ENCODE data around the gene NRG3.

The NRG3 gene

DNA sequence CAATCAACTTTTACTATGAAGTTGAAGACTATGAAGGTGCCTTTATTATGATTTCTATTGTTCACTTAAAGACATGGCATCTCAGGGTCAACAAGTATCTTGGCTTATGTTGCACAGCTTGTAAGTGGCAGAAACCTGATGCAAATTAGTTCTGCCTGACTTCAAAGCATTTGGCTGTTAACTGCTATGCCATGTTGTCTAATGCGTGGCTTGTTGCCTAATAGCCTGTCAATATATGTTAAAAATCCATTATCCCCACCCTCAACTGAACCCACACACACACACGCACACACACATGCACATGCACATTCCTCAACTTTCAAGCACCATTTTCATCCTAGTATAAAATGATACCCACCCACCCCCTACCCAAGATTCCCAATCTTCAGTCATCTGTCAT lies 217.1 kb downstream of the NRG3 start:
- no peak for DNase-seq (ENCODE audit: low read depth)
- no peak overlapping the region for H3K4me3 ChIP-seq (ENCODE audit: low read depth, low read length)
- TF ChIP-seq, protein P1, sequence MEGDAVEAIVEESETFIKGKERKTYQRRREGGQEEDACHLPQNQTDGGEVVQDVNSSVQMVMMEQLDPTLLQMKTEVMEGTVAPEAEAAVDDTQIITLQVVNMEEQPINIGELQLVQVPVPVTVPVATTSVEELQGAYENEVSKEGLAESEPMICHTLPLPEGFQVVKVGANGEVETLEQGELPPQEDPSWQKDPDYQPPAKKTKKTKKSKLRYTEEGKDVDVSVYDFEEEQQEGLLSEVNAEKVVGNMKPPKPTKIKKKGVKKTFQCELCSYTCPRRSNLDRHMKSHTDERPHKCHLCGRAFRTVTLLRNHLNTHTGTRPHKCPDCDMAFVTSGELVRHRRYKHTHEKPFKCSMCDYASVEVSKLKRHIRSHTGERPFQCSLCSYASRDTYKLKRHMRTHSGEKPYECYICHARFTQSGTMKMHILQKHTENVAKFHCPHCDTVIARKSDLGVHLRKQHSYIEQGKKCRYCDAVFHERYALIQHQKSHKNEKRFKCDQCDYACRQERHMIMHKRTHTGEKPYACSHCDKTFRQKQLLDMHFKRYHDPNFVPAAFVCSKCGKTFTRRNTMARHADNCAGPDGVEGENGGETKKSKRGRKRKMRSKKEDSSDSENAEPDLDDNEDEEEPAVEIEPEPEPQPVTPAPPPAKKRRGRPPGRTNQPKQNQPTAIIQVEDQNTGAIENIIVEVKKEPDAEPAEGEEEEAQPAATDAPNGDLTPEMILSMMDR (IDR thresholded peaks at IDR 0.05; ENCODE audit: insufficient read depth, low read depth, low read length, missing control alignments), result no peak

DNA sequence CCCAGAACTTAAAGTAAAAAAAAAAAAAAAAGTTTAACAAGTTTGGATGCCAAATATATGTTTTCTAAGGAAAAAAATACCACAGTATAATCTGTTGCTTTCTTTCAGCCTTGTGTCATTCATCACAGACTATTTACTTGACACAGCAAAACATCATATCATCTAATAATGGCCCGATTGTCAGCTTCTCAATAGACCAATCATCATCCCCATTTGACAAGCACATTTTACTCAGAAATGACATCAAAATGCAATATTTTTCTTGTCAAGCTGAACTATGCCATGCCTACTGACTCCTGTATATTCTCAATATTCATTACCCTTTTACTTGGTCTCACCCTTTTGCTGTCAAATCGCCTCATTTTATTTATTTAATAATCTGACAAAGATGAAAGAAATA lies 249.7 kb downstream of the NRG3 start:
- TF ChIP-seq, protein P1 (IDR thresholded peaks at IDR 0.05; ENCODE audit: insufficient read depth, low read depth, low read length, missing control alignments), result no peak
- no peak for DNase-seq (ENCODE audit: low read depth)
- H3K4me3 ChIP-seq (ENCODE audit: low read depth, low read length), result no peak overlapping the region

DNA sequence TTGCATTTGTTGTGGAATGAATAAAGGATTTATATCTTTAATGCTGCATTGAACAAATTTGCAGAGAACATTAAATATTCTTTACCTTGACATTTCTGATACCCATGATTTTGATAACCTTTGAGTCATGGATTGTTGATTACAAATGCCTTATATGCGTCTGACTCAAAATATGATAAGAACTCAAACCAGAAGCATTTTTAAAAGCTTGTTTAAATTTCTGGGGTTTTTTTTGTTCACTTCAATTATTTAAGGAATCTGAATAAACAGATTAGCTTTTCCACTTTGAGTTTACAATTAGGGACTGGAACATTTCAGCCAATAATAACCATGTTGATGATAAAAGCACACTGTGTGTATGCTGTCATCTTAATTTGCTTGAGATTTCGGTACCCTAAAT lies 253.5 kb downstream of the NRG3 start:
- TF ChIP-seq, protein P1 (IDR thresholded peaks at IDR 0.05; ENCODE audit: insufficient read depth, low read depth, low read length, missing control alignments), result no peak
- DNase-seq (ENCODE audit: low read depth), result no peak
- H3K4me3 ChIP-seq (ENCODE audit: low read depth, low read length), result no peak overlapping the region

DNA sequence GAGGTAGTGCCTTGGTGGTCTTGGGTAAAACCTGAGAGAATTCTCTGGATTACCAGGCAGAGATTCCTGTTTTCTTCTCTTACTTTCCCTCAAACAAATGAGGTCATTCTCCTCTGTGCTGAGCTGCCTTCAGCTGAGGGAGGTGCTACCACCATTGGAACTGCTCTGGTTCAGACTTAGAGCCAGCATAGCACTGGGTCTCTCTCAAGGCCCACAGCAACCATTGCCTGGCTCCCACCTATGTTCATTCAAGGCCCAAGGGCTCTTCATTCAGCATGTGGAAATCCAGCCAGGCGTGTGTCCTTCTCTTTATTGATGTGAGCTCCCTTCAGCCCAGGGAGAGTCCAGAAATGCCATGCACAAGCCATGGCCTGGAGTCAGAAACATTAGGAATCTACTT lies 261.1 kb downstream of the NRG3 start:
- no peak overlapping the region for H3K4me3 ChIP-seq (ENCODE audit: low read depth, low read length)
- no peak for DNase-seq (ENCODE audit: low read depth)
- TF ChIP-seq, protein P1 (IDR thresholded peaks at IDR 0.05; ENCODE audit: insufficient read depth, low read depth, low read length, missing control alignments), result no peak

- TF ChIP-seq, protein P1 (IDR thresholded peaks at IDR 0.05; ENCODE audit: insufficient read depth, low read depth, low read length, missing control alignments), result no peak
- no peak overlapping the region for H3K4me3 ChIP-seq (ENCODE audit: low read depth, low read length)
- no peak for DNase-seq (ENCODE audit: low read depth)
Measured at GRCh38 chr10:82144153-82144552, 269.2 kb downstream of the NRG3 start.

GRCh38 chr10:82148764-82149163 lies 273.8 kb downstream of the NRG3 start:
- DNase-seq (ENCODE audit: low read depth), result no peak
- H3K4me3 ChIP-seq (ENCODE audit: low read depth, low read length), result no peak overlapping the region
- TF ChIP-seq, protein P1 (IDR thresholded peaks at IDR 0.05; ENCODE audit: insufficient read depth, low read depth, low read length, missing control alignments), result no peak

GRCh38 chr10:82149674-82150073 lies 274.7 kb downstream of the NRG3 start:
- no peak for DNase-seq (ENCODE audit: low read depth)
- TF ChIP-seq, protein P1 (IDR thresholded peaks at IDR 0.05; ENCODE audit: insufficient read depth, low read depth, low read length, missing control alignments), result no peak
- H3K4me3 ChIP-seq (ENCODE audit: low read depth, low read length), result no peak overlapping the region

All from GM12865 (cell line).